Colon (tissue), 2 donors: ENCODE data around the gene YIPF5.

Source experiments
- FAIRE-seq: peaks from 2 replicates; lab custom pipeline; 2012; peaks lifted over from hg19 to GRCh38; lab: Jason Lieb, UNC
- donor health status: control.
- donor health status: control.

Gene YIPF5

DNA sequence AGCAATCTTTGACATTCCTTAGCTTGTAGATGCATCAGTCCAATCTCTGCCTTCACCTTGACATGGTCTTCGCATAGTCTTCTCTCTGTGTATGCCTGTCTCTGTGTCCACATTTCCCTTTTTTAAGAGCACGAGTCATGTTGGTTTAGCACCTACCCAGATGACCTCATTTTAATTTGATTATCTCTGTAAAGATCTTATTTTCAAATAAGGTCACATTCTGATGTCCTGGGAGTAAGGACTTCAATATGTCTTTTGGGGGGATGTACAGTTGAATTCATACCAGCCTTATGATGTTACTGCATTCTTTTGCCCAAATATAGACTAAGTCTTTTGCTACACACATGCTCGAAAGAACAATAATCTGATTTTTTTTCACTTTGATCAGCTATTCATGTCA is 7.1 kb upstream of the YIPF5 start:
- FAIRE-seq, result no peak

DNA sequence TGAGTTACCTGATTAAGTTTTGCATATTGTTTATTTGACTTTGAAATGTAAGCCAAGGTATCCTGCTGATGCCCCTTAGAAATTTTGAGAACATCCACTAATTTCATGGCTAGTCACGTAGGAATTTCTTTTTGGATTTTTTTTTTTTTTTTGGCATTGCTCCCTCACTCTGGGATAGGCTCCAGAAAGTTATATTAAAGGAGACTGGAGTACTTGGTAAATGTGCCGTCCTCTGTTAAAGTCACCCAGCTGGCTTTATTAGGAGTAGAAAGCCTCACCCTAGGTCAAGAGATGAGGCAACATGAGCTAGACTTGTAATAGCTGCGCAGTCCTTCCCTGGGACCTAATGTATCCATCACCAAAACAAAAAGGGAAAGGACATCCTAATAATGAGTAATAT is 3.3 kb upstream of the YIPF5 start:
- FAIRE-seq, result no peak

DNA sequence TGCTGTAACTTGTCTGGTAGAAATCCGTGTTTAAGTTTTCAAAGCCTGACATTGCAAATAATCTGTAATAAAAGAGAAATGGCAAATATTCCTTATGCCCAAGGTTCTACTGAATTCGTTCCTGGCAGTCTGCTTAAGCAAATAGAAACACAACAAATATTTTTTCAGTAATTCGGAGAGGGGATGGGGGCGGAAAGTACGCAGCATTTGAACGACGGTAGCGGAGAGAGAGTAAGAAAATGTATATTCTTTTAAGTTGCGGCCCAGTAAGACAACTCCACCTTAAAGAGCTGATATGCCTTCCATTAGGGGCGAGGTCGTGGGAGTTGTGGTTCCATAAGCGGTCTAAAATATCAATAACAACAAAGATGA is 569 bp downstream of the YIPF5 start:
- no peak for FAIRE-seq

DNA sequence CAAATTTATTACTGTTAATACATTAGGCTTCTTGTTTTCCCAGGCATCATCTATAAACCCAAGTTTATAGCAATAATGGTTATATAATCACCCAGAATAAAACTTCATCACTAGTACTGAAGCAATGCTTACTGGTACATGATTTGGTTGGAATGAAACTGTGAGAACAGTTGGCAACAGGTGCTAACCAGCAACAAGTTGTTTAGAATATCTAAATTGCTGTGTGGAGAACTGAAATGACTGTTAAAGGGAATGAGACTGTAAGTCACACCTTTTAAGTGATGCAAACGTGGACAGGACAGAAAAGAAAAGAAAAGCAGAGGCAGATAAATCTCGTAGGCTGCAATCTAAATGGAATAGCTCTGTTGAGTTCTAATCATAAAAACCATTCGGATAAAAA is 2.5 kb downstream of the YIPF5 start:
- FAIRE-seq, result no peak

DNA sequence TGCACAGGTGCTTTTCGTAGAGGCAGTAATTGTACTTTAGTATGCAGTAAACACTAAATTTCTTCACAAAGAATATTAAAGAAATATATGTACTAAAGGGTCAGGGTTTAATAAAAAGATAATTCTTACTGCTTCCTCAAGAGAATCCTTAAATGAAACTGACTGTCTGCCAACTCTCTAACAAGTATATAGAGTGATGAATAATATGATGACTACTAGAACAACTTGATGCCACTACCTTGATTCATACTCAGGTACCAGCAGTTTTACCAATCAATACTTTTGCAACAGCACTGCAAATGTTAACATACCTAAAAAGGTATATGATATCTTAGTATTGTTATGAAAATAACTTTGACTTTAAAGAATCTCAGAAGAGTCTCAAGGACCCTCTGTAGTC is 3.8 kb downstream of the YIPF5 start:
- no peak for FAIRE-seq

DNA sequence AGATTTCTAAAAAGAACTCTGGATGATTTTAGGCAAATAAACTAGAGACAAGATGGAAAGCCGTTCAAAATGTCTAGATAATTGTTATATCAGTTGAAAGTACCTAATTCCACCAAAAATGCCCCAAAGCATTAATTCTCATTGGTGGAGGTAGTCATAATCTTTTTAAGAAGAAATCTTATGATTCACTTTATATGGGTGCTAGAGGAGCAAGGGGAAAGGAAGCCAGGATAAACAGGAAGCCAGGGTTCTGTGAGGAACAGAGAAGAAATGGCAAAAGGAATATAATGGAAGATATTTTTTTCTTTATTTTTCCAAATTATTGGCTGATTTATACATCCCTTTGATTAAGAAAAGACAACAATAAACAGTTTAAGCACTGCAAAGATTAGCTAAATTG is 7.8 kb downstream of the YIPF5 start:
- no peak for FAIRE-seq

DNA sequence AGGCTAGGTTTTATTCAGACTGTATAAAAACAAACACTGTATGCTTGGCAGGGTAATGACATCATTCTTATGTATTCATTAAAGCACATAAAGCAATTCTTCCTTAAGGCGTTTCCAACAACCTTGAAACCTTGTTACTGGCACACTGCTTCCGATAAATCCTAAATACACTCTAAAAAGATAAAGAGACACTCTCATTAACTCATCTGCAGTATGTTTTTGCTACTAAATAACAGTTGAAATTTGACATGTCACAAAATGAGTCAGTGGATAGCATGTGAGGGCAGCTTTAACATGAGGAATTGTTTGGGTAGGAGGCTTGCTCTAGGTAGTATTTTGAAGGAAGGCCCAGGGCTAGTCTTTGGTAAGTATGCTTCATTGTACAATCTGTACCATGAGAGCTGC is 13.7 kb downstream of the YIPF5 start:
- no peak for FAIRE-seq

DNA sequence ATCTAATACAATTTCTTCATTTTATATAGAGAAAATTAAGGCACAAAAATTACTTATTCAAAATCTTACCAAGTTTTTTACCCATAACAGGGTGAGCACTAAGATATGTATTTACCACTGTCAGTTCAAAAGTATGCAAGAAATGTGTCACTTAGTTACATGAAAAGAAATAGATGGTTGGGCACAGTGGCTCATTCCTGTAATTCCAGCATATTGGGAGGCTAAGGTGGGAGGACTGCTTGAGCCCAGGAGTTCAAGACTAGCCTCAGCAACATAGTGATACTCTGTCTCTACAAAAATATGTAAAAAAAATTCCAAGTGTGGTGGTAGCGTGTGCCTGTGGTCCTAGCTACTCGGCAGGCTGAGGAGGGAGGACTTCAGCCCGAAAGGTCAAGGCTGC is 19.4 kb downstream of the YIPF5 start:
- no peak for FAIRE-seq

DNA sequence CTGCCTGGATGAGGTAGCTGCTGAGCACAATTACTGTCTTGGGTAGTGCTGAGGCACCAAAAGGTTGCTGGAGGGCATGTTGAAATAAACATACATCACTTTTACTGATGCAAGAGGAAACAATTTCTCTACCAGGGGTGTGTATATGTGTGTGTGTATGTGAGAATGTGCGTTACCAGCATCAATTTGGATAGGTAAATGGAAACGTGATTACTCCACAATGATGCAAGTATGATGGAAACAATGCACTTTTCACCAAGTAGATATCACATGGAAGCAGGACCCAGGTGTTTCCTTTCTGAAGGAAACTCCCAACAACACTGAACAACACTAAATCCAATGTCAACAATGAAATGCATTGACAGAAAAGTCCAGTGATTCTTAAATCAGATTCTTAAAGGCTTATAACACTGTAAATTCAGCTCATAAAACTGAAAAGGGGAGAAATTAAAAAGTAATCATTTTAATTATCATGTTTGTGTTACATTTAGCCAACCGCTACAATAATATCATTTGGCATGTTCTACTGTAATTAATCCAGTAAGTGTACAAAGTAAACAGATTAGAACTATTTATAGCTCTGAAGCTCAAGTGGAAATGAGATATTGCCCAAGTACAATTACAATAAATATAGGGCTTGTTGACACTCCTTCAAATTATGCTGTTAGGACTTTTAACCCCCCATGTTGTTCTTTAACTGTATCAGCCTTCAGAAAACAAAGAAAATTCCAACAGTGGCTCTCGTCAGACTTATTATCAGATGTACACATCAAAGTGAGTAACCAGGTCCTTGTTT is 25.3 kb downstream of the YIPF5 start:
- no peak for FAIRE-seq

DNA sequence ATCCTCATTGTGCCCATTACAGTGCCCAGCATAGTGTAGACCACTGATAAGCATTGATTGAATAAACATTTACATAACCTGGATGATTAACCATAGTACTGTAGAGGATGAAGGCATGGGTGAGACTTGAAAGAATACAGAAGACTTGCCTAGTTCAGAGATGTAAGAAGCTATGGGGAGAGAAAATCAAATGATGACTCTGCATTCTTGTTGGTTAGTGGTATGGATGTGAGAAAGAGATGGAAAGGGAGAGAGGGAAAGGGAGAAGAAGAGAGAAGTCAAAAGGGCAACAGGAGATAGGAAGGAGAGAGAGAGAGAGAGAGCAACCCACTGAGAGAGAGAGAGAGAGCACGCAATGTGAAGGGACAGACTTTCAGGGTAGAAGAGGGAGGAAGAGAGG is 26.8 kb downstream of the YIPF5 start:
- no peak for FAIRE-seq

DNA sequence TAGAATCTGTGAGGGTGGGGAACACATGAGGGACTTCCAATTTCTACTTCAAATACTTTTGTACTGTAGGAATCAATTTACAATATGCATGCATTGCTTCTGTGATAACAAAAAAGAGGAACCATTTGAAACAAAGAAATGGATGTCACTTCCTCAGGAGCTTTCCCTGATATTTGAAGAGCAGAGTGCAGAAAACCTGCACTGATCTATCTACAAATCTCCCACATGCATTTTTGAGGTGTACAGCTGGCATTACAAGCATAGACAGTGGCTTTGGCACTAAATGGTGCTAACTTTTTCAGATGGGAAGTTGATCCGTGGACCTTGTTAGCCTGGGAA is 27.7 kb downstream of the YIPF5 start:
- no peak for FAIRE-seq

DNA sequence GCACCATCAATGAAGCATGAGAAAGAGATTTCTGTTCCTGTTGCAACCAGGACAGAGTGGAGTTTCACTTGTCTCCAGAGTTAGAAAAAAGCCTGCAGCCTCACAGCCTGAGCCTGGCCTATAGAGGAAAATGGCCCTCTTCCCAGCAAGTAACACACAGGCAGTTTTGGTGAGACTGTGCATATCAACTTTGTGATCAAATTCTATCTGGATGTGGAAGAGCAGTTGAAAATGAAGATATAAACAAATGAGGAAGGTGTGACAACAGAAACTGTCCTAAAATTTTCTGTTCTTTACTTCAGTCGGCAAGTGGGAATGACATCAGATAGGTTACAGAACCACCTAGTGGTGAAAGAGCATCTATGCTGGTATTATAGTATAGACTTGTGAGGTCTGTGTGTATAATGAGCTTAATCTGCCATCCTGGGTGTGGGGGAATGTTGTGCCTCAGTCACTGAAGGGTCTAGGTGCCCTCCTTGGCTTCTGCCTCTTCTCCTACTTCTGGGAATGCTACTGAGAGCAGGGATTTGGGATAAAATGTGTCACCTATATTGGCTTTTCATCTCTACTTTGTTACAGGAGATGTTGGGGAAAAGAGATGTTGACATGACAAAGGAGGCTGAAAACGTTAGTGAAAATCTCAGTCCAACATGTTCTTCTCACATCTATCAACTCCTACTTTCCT is 28.2 kb downstream of the YIPF5 start:
- no peak for FAIRE-seq

DNA sequence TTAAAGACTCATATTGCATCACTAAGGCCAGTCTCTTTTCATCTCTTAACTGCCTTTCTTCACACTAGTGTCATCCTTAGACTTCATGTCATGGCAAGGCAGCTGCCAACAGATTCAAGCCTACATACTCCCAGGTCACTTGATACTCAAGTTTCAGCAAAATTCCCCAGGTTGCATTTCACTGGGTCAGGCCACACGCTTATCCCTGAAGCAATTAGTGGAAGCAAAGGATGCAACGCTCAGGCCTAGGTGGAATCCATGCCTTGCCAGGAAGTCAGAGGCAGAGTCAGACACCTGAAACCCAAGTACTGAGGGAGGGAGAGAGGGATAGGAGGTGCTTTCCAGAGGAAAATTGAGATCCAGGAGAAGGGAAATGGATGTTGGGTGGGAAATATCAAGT is 28.9 kb downstream of the YIPF5 start:
- no peak for FAIRE-seq

DNA sequence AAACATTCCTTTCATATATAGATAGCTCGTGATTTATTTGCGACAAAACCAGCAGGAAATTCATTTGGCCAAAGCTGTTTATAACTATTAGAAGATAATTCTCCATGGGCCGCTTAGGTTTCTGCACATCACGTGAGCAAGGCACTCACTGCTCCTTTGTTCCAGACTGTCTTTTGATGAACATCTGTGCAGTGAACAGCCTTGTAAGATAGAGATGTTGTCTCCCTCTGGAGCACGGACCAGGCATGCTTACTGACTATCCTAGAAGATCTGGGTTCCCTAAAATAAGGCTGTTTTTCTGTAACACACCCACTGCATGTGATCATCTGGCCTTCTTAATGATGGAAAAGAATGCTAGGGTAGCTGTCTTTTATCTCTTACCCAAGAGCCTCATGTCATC is 30.9 kb downstream of the YIPF5 start:
- no peak for FAIRE-seq

DNA sequence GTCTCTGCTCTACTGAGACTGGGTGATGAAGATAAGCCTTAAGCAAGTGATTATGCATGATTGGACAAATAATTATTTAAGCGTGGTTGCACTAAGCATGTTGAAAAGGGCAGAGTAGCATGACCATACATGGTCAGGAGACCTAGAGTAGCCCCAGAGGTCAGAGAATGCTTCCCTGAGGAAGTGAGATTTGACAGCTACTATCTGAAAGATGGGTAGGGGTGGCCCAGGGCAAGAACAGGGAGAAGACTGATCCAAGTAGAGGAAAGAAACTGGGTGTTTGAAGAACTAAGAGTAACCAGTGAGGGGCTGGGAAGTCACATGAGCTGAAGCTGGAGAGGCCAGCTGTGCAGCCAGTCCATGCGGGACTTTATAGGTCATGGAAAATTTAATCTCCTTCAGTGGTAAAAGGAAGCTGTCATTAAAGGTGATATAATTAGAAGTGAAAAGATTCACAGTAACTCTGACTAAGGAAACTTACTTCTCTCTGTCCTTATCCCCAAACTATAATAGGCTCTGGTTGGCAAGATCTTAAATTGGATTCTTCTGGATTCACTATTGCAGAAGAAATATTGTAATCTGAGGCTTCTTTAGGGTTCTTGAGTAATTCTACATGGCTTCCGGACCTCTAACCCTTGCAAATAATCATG is 35.2 kb downstream of the YIPF5 start:
- no peak for FAIRE-seq

DNA sequence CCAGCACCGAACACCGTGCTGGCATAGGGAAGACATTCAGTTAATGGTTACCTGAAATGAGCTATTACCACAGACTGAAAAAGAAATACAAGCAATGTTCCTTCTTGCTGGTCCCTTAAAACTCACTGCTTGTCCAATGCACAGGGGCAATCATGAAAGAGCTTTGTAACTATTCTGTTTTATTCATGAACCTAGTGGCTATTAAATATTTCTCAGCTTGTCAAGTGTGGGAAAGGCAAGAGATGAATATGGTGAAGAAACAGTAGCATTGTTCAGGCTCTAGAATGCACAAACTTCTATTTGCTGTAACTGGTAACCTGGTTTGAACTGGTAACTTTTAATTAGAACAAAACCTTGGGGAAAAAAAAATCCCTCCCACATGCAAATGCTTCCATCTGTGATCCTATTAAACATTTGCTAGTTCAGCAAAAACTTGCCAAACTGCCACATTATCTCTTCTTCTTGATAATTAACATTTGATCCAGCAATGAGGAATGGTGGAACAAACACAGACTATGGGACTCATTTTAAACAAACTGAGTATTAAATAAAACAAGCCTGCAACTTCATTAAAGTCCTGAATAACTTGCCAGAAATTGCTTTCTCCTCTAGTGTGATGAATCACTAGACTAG is 36.1 kb downstream of the YIPF5 start:
- no peak for FAIRE-seq

DNA sequence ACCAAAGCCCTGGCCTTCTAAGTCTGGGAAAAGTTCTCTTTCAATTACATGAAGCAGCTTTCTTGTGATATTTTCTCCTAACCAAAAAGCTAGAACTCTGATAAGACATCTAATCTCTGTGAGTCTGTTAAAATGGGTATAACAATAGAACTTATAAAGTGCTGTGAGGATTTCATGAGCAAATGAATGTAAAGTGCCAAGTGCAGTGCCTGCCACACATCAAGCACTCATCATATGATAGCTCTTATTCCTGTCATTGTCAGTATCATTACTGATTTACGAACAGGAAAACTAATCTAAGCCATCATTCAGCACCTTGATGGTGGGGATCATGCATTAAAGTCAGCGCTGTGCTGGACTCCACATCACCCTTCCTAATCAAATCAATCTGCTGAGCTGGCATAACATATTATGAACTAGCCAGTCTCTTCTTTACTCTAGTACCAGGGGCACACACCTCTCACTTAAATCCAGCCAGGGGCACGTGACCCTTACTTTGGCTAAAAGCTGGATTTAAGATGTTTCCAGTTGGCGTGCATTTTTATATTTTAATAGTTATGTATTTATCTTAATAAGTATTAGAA is 37.3 kb downstream of the YIPF5 start:
- FAIRE-seq, result no peak

DNA sequence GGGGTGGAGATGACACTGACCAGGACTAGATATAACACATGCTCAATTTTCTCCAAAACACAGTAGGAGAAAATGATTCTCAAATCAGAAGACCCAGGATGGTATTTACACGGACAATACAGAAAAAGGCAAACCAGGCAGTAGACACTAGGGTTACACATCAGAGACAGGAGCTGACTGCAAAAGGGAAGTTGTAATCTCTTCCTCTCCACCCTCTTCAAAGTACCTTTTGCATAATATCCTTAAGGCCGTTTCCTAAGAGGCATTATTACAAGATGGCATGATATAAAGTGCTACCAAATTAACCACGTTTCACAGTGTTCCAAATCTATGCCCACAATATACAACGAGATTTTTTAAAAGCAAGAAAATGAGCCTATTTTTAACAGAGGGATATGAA is 39.2 kb downstream of the YIPF5 start:
- no peak for FAIRE-seq

DNA sequence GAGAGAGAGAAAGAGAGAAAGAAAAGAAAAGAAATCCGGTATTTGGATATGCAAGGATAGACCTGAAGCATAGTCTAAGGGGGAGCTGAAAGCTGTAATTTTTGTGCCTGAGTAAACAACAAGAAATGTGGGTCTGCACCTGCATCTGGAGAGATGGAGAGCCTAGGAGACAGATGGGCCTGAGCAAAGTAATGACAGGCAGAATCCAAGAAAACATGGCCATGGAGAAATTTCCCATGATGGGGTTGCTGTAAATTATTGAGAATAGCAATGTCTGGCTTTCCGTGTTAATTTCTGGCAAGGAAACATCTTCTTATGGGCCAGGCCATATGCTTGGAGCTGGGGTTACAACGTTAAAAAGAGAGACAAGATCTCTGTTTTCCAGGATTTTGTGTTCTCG is 40.2 kb downstream of the YIPF5 start:
- no peak for FAIRE-seq

DNA sequence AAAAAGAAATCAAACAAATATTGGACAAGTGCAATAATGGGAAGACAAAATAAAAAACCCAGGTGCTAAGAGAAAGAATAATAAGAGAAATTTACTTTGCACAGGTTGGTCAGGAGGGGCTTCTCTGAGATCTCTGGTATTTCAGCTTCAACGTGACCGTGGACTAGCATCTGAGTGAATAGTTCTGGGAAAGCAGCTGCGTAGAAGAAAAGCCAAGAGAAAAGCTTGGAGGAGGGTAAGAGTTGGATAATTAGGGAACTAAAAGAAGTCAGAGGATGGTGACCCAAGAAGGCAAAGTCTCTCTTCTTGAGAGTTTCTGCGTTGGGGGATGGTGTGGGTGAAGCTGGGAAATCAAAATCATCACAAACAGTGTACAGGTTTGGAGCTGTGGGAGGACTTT is 41.6 kb downstream of the YIPF5 start:
- no peak for FAIRE-seq

DNA sequence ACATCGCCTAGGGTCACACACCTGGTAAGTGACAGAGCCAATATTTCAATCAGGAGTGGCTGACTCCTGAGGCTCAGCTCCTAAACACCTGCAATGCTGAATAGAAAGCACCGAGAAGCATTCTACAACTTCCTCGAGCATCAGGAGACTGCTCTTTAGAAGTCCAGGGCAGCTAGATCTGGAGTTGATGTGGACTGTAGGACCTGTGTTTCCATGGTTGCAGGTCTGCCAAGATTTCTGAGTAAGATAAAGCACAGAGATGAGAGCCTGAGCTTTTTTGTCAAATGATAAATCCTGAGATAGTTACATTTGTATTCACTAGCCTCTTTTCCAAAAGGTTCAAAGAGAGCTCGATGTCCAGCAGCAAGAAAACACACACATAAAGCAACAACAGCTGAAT is 43.8 kb downstream of the YIPF5 start:
- no peak for FAIRE-seq

DNA sequence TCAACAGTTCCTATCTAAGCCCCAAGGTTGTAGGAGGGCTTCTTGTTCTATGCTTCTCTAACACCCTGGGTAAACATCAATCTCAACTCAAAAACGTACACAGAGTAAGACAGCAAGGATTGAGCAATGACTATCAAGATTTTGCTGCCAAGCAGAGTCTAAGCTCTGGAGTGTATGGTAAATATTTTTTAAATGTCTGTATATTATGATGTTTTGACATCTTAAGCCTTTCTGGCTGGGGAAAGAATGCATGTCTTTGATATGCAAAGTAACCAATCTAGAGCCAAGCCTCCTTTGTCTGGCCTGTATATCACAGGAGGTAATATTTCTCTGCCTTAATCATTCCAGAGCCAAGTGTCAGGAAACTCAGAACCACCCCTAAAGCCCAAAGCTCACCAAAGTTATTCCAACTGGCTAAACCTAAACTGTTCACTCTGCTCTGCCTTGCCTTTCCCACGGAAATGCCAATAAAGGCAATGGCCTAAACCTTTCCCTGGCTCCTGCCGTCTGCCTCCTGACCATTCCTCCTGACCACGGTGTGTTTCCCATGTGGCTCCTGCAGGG is 45.2 kb downstream of the YIPF5 start:
- FAIRE-seq, result no peak

DNA sequence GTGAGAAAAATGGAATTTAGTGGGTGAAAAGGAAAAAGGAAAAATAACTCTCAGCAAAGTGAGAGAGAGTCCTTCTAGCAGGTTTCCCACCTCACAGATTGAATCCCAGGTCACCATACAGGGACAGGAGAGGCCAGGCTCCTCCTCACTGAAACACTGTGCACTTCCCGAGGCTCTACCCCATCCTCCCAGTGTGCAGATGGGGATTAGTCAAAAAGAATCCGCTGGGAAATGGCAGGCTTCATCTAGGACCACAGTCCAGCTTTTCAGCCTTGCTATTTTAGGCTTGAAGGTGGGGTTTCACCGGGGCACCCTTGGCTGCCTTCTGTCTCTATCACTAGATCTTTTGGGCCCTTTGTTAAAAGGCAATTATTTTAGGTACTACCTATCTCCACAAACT is 47.8 kb downstream of the YIPF5 start:
- FAIRE-seq, result no peak
